ENCODE results near the gene GRHPR.

GRCh38 chr9:37386988-37387387, 35.5 kb upstream of the GRHPR start:
- TF ChIP-seq CTCF (IDR thresholded peaks at IDR 0.05) (no peak), POLR2A (IDR thresholded peaks at IDR 0.05; ENCODE audit: low read depth) (no peak), POLR2AphosphoS5 (IDR thresholded peaks at IDR 0.05) (no peak)

Data from esophagus muscularis mucosa (tissue), 3 donors.